Stimulated activated CD8-positive, alpha-beta memory T cell treated with anti-CD3 and anti-CD28 coated beads, Interleukin-4, amount 100 ng/mL, for 48 hours (primary cell): ENCODE measurements around the gene BPIFB6.

Experiments
- DNase-seq: peaks from one replicate; pipeline ENCODE4 v3.0.0-alpha.2; 2020

Gene BPIFB6

GRCh38 chr20:33016581-33017109, 14.8 kb upstream of the BPIFB6 start:
- DNase-seq: no peak

GRCh38 chr20:33017542-33017941, 13.9 kb upstream of the BPIFB6 start:
- no peak for DNase-seq

- DNase-seq: no peak
Observed at GRCh38 chr20:33018169-33018931, 13.1 kb upstream of the BPIFB6 start.

GRCh38 chr20:33019465-33020277, 11.8 kb upstream of the BPIFB6 start:
- no peak for DNase-seq

GRCh38 chr20:33020278-33021161, 10.9 kb upstream of the BPIFB6 start:
- DNase-seq: no peak

- DNase-seq: no peak
Observed at GRCh38 chr20:33021879-33022278, 9.6 kb upstream of the BPIFB6 start.

- no peak for DNase-seq
Observed at GRCh38 chr20:33022289-33022688, 9.2 kb upstream of the BPIFB6 start.

GRCh38 chr20:33022694-33023438, 8.6 kb upstream of the BPIFB6 start:
- no peak for DNase-seq

GRCh38 chr20:33023439-33024242, 7.8 kb upstream of the BPIFB6 start:
- no peak for DNase-seq

- no peak for DNase-seq
Observed at GRCh38 chr20:33024243-33024560, 7.2 kb upstream of the BPIFB6 start.

- DNase-seq: no peak
Observed at GRCh38 chr20:33024609-33025317, 6.7 kb upstream of the BPIFB6 start.

- DNase-seq: no peak
Observed at GRCh38 chr20:33025318-33025876, 6.1 kb upstream of the BPIFB6 start.

- DNase-seq: no peak
Observed at GRCh38 chr20:33026072-33026778, 5.2 kb upstream of the BPIFB6 start.

GRCh38 chr20:33026779-33027759, 4.4 kb upstream of the BPIFB6 start:
- no peak for DNase-seq

GRCh38 chr20:33027769-33028751, 3.4 kb upstream of the BPIFB6 start:
- no peak for DNase-seq

GRCh38 chr20:33028875-33029274, 2.6 kb upstream of the BPIFB6 start:
- DNase-seq: no peak

- DNase-seq: no peak
Observed at GRCh38 chr20:33030076-33030475, 1.4 kb upstream of the BPIFB6 start.
